Osteocyte (in vitro differentiated cells): Measurements from ENCODE around the gene TRIM27. TPM values are rescaled to one million over a fixed set of nuclear protein-coding genes. Genes with fewer than 3 reads are reported as not detected.

Experiments used
- DNase-seq: peaks from one replicate; pipeline ENCODE4 v3.0.0; 2021; ENCODE audit warnings: mixed read lengths; ENCODE audit not compliant: unreplicated experiment; ENCODE audit errors: extremely low spot score
- H3K27ac Mint-ChIP-seq: one replicate; pipeline ENCODE4 v1.8.0; 2021; ENCODE audit warnings: mild to moderate bottlenecking, mixed read lengths; ENCODE audit not compliant: unreplicated experiment
- H3K27me3 Mint-ChIP-seq: one replicate; pipeline ENCODE4 v1.8.0; 2021; ENCODE audit warnings: mixed read lengths; ENCODE audit not compliant: unreplicated experiment
- H3K36me3 Mint-ChIP-seq: one replicate; pipeline ENCODE4 v1.8.0; 2021; ENCODE audit warnings: mixed read lengths; ENCODE audit not compliant: unreplicated experiment
- H3K4me1 Mint-ChIP-seq: one replicate; pipeline ENCODE4 v1.8.0; 2021; ENCODE audit warnings: mixed read lengths; ENCODE audit not compliant: unreplicated experiment
- H3K4me3 Mint-ChIP-seq: one replicate; pipeline ENCODE4 v1.8.0; 2021; ENCODE audit warnings: mild to moderate bottlenecking, moderate library complexity, mixed read lengths; ENCODE audit not compliant: unreplicated experiment
- H3K9me3 Mint-ChIP-seq: one replicate; pipeline ENCODE4 v1.8.0; 2021; ENCODE audit warnings: mixed read lengths; ENCODE audit not compliant: unreplicated experiment
- total RNA-seq: library from RNA; stranded (reverse); gene quantifications from 2 replicates; pipeline ENCODE4 v1.2.1, GENCODE V29; 2021
- TF ChIP-seq, protein P1 (sequence below): fragments of 200-600 bp; sonication (generic); IDR thresholded peaks from 2 replicates; pipeline ENCODE4 v1.5.0; 2021; ENCODE audit warnings: antibody characterized with exemption, mild to moderate bottlenecking, moderate library complexity

The TRIM27 gene
- total RNA-seq, 1 donor from 2014 or later = 58.3 TPM

DNA sequence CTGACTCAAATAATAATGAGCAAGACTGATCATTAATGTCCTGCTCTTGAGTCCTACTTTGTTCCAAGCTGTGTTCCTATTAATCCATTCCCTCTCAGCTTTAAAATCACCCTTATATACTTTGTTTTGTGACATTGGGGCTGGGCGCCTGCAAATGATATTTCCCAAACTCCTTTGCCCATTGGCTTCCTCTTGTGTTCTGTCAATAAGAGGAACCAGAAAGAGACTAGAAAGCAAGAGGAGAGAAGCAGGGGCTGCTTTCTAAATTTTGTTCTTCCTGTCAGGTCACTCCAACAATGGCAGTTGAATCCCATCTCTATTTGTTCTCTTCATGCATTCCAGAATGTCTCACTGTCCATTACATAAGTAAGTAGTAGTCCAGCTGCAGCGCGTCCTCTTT, 21.6 kb upstream of the TRIM27 start:
- no peaks in the 10 kb centered on the region for H3K27me3 Mint-ChIP-seq
- H3K36me3 Mint-ChIP-seq = no peaks in the 10 kb centered on the region
- no peak for DNase-seq
- TF ChIP-seq, protein P1, sequence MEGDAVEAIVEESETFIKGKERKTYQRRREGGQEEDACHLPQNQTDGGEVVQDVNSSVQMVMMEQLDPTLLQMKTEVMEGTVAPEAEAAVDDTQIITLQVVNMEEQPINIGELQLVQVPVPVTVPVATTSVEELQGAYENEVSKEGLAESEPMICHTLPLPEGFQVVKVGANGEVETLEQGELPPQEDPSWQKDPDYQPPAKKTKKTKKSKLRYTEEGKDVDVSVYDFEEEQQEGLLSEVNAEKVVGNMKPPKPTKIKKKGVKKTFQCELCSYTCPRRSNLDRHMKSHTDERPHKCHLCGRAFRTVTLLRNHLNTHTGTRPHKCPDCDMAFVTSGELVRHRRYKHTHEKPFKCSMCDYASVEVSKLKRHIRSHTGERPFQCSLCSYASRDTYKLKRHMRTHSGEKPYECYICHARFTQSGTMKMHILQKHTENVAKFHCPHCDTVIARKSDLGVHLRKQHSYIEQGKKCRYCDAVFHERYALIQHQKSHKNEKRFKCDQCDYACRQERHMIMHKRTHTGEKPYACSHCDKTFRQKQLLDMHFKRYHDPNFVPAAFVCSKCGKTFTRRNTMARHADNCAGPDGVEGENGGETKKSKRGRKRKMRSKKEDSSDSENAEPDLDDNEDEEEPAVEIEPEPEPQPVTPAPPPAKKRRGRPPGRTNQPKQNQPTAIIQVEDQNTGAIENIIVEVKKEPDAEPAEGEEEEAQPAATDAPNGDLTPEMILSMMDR = no peak
- H3K27ac Mint-ChIP-seq = no peak overlapping the region
- H3K4me3 Mint-ChIP-seq = no peak overlapping the region
- H3K4me1 Mint-ChIP-seq = peaks cover 31% of the 10 kb centered on the region
- H3K9me3 Mint-ChIP-seq = no peaks in the 10 kb centered on the region

DNA sequence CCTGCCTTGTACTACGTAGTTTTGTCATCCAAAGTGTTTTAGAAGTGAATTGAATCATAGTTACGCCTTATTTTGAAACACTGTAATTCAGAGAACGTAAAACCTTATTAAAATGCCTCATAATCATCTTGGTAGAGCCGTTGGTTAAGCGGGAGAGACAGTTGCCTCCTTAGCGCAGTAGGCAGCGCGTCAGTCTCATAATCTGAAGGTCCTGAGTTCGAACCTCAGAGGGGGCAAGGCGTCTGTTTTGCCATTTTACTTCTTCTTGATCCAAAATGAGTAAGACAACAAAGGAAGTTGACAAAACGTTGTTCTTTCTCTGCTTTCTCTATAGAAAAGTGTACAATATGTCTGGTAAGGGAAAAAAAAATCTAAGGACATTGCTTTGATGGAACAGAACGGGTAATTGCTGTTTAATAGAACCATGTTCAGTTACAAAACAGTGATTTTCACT, 20.7 kb upstream of the TRIM27 start:
- peak overlapping the region; percentile 78 for H3K4me3 Mint-ChIP-seq
- peaks cover 37% of the 10 kb centered on the region for H3K4me1 Mint-ChIP-seq
- no peaks in the 10 kb centered on the region for H3K36me3 Mint-ChIP-seq
- no peak for DNase-seq
- H3K9me3 Mint-ChIP-seq = no peaks in the 10 kb centered on the region
- H3K27me3 Mint-ChIP-seq = no peaks in the 10 kb centered on the region
- H3K27ac Mint-ChIP-seq = peak overlapping the region; percentile 82
- TF ChIP-seq, protein P1 = no peak

DNA sequence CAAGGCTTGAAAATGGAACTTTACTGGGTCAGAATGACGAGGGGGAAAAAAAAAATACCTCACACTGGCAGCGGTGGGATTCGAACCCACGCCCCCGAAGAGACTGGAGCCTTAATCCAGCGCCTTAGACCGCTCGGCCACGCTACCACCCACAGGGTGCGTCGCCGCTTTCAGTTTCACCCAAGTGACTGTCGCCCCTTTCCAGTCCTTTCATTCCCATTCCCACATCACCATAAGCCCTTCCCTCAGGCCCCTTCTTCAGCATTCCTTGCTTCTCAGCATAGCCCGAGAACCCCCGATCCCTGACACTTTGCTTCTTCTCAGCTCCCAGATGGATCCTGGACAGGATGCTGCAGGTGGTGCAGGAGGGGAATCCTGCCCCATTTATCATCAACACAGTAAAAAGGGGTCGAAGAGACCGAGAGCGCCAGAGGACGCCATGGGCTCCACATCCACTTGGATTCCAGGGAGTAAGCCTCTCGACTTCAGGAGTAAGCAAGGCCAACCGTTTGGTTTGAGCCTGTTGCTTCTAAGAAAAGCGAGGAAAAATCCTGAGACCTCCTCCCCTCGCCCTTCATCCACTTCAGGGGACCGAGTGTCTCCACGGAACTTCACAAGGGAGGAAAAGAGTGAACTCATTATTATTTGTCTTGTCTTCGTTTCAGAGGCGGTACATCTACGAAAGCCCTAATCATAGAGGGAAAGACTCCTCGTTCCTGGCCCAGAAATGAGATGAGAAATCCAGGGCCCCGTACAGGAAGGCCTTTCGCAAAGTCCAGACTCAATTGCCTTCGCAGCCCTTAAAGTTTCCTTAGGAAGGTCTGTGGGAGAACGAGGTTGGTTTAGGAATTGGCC, 20.0 kb upstream of the TRIM27 start:
- Mint-ChIP-seq H3K4me1 (peaks cover 37% of the 10 kb centered on the region), H3K27me3 (no peaks in the 10 kb centered on the region), H3K4me3 (peak overlapping the region; percentile 78), H3K36me3 (no peaks in the 10 kb centered on the region), H3K9me3 (no peaks in the 10 kb centered on the region), H3K27ac (peak overlapping the region; percentile 82)
- DNase-seq = no peak
- TF ChIP-seq, protein P1 = no peak

DNA sequence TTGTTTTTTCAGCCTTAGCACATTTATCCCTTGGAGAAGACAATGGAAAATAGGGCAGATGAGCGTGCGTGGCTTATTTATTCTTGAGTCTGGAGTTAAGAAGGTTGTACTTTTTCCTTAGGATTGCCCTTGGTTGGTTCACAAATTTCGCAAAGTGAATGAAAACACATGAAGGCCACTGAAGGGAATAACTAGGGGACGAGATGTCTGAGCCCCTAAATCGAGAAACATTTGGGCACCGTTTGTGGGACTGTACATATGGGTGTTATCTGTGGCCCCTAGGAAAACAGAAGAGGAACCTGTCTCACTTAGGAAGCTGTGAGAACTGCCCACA, 19.4 kb upstream of the TRIM27 start:
- TF ChIP-seq, protein P1 = no peak
- DNase-seq = no peak
- H3K4me3 Mint-ChIP-seq = peak overlapping the region; percentile 78
- no peaks in the 10 kb centered on the region for H3K27me3 Mint-ChIP-seq
- H3K27ac Mint-ChIP-seq = peak overlapping the region; percentile 82
- H3K4me1 Mint-ChIP-seq = peaks cover 37% of the 10 kb centered on the region
- no peaks in the 10 kb centered on the region for H3K36me3 Mint-ChIP-seq
- H3K9me3 Mint-ChIP-seq = no peaks in the 10 kb centered on the region

DNA sequence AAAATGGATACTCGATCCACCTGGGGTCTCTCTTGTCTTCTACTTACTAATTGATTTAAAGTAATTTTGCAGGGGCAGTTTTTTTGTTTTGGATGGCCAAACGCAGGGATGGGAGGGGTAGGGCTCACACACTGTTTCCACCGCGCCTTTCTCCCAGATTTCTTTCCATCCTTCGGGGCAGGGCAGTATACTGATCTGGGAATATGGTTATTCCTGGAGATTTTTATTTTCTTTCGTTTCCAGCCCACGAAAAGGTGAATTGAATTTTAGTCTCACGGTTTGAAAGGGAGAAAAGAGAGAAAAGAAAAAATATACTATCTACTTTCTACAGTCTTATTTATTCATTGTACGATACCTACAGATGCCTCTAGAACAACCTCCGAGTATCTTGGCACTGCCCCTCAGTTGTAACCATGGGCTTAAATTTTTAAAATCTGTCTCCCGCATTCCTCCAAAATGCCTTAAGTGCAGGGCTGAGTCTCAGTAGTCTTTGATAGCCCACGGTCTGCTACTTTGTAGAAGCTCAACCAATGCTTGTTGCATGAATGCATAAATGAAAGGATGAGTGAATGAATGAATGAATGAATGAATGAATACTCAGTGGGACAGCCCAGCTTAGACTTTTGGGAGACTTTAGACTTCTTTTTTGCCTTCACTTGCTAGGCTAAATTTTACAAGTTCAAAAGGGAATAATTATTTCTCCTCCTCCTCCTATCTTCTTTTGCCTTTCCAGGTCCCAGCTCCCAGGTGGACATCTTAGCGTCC, 18.1 kb upstream of the TRIM27 start:
- H3K27ac Mint-ChIP-seq = peak overlapping the region; percentile 91
- H3K9me3 Mint-ChIP-seq = no peaks in the 10 kb centered on the region
- peaks cover 37% of the 10 kb centered on the region for H3K4me1 Mint-ChIP-seq
- H3K36me3 Mint-ChIP-seq = no peaks in the 10 kb centered on the region
- H3K4me3 Mint-ChIP-seq = peak overlapping the region; percentile 88
- no peaks in the 10 kb centered on the region for H3K27me3 Mint-ChIP-seq
- DNase-seq = no peak
- TF ChIP-seq, protein P1 = no peak
